ENCODE measurements around the gene DRAM2.

- TF ChIP-seq CTCF (IDR thresholded peaks at IDR 0.05) (no peak), POLR2A (IDR thresholded peaks at IDR 0.05; ENCODE audit: low read depth) (peak; percentile 20), POLR2AphosphoS5 (IDR thresholded peaks at IDR 0.05) (peak; percentile 80 to 86), EP300 (IDR thresholded peaks at IDR 0.05) (no peak)
Observed at GRCh38 chr1:111139956-111140679, at the start of gene DRAM2, which contains the start of gene CEPT1.
